ENCODE data around the gene RD3L. TPM values are rescaled to one million over a fixed set of nuclear protein-coding genes. Genes with fewer than 3 reads are reported as not detected.

RD3L gene
- total and polyA plus RNA-seq, 4 experiments from 2014 or later = not detected

- intact Hi-C loops (cut with micrococcal nuclease) = no loop called here
- peaks cover 3% of the 10 kb centered on the region for H3K36me3 ChIP-seq (ENCODE audit: insufficient read depth, low read length)
- H3K4me1 ChIP-seq (ENCODE audit: insufficient read depth, low read length) = no peaks in the 10 kb centered on the region
- no peaks in the 10 kb centered on the region for H3K27me3 ChIP-seq (ENCODE audit: insufficient read depth, low read length)
- peaks cover 0 to 3% of the 10 kb centered on the region in 2 donors for H3K27me3 Mint-ChIP-seq
- no peak overlapping the region for H3K27ac ChIP-seq (ENCODE audit: low read depth, low read length)
- CTCF ChIA-PET (ENCODE audit: partially characterized antibody) = interaction anchor here (1.2 to 15.4 kb wide), 3 partner anchors 17 to 98 kb away, joined by 3 to 265 read pairs (median 7); no protein-coding TSS in a partner anchor
- H3K27ac Mint-ChIP-seq = no peak overlapping the region
- peaks cover 0 to 21% (median 5%) of the 10 kb centered on the region in 4 donors for H3K4me1 Mint-ChIP-seq
- no peak overlapping the region for H3K4me3 ChIP-seq (ENCODE audit: low read length in 2 of 2)
- no peaks in the 10 kb centered on the region for H3K9me3 ChIP-seq (ENCODE audit: control insufficient read depth in 1 of 2, low read length in 2 of 2)
- POLR2A ChIA-PET (ENCODE audit: partially characterized antibody) = no interaction called here
- no peak overlapping the region for H3K4me3 Mint-ChIP-seq
- no peaks in the 10 kb centered on the region for H3K36me3 Mint-ChIP-seq
- DNase-seq = no peak
- no peaks in the 10 kb centered on the region for H3K9me3 Mint-ChIP-seq
Observed at GRCh38 chr14:103904493-103905107, 37.7 kb downstream of the RD3L start.

GRCh38 chr14:103899833-103900232, 42.5 kb downstream of the RD3L start:
- CTCF ChIA-PET (ENCODE audit: partially characterized antibody) = interaction anchor here (0.7 to 4.5 kb wide), 8 partner anchors 11 to 223 kb away, joined by 3 to 52 read pairs (median 7); no protein-coding TSS in a partner anchor
- H3K27me3 ChIP-seq (ENCODE audit: insufficient read depth, low read length) = no peaks in the 10 kb centered on the region

GRCh38 chr14:103899316-103899715, 43.0 kb downstream of the RD3L start:
- H3K27me3 Mint-ChIP-seq = peaks cover 0 to 3% of the 10 kb centered on the region in 2 donors
- H3K27ac Mint-ChIP-seq = no peak overlapping the region

More at GRCh38 chr14:103899833-103900232, 42.5 kb downstream of the RD3L start:
- Mint-ChIP-seq H3K27ac (no peak overlapping the region), H3K9me3 (no peaks in the 10 kb centered on the region), H3K27me3 (peaks cover 0 to 3% of the 10 kb centered on the region in 2 donors), H3K36me3 (no peaks in the 10 kb centered on the region), H3K4me3 (no peak overlapping the region), H3K4me1 (peaks cover 0 to 9% (median 3%) of the 10 kb centered on the region in 4 donors)
- POLR2A ChIA-PET (ENCODE audit: partially characterized antibody) = interaction anchor here (1.6 kb wide), 1 partner anchor 10 kb away, joined by 4 read pairs; no protein-coding TSS in a partner anchor
- no peaks in the 10 kb centered on the region for H3K36me3 ChIP-seq (ENCODE audit: insufficient read depth, low read length)
- intact Hi-C loops (cut with micrococcal nuclease) = no loop called here
- H3K27ac ChIP-seq (ENCODE audit: low read depth, low read length) = no peak overlapping the region
- H3K4me1 ChIP-seq (ENCODE audit: insufficient read depth, low read length) = no peaks in the 10 kb centered on the region
- no peak overlapping the region for H3K4me3 ChIP-seq (ENCODE audit: low read length in 2 of 2)
- no peaks in the 10 kb centered on the region for H3K9me3 ChIP-seq (ENCODE audit: control insufficient read depth in 1 of 2, low read length in 2 of 2)
- no peak for DNase-seq

GRCh38 chr14:103898711-103899110, 43.6 kb downstream of the RD3L start:
- H3K4me3 Mint-ChIP-seq = no peak overlapping the region
- H3K27ac ChIP-seq (ENCODE audit: low read depth, low read length) = no peak overlapping the region
- H3K9me3 Mint-ChIP-seq = no peaks in the 10 kb centered on the region
- H3K4me3 ChIP-seq (ENCODE audit: low read length in 2 of 2) = no peak overlapping the region
- H3K36me3 ChIP-seq (ENCODE audit: insufficient read depth, low read length) = no peaks in the 10 kb centered on the region
- no peaks in the 10 kb centered on the region for H3K27me3 ChIP-seq (ENCODE audit: insufficient read depth, low read length)
- H3K4me1 ChIP-seq (ENCODE audit: insufficient read depth, low read length) = no peaks in the 10 kb centered on the region
- H3K4me1 Mint-ChIP-seq = peaks cover 0 to 7% (median 3%) of the 10 kb centered on the region in 4 donors
- H3K36me3 Mint-ChIP-seq = no peaks in the 10 kb centered on the region
- intact Hi-C loops (cut with micrococcal nuclease) = no loop called here
- no peak overlapping the region for H3K27ac Mint-ChIP-seq
- ChIA-PET CTCF (ENCODE audit: partially characterized antibody) (interaction anchor here (1.0 to 4.5 kb wide), 4 partner anchors 8 to 21 kb away, joined by 3 to 52 read pairs (median 4); no protein-coding TSS in a partner anchor), POLR2A (ENCODE audit: partially characterized antibody) (no interaction called here)
- H3K9me3 ChIP-seq (ENCODE audit: control insufficient read depth in 1 of 2, low read length in 2 of 2) = no peaks in the 10 kb centered on the region
- H3K27me3 Mint-ChIP-seq = peaks cover 0 to 1% of the 10 kb centered on the region in 2 donors
- no peak for DNase-seq

More at GRCh38 chr14:103899316-103899715, 43.0 kb downstream of the RD3L start:
- no peaks in the 10 kb centered on the region for H3K9me3 Mint-ChIP-seq
- no peak overlapping the region for H3K4me3 ChIP-seq (ENCODE audit: low read length in 2 of 2)
- no peaks in the 10 kb centered on the region for H3K4me1 ChIP-seq (ENCODE audit: insufficient read depth, low read length)
- no peak for DNase-seq
- no peaks in the 10 kb centered on the region for H3K36me3 ChIP-seq (ENCODE audit: insufficient read depth, low read length)
- H3K4me1 Mint-ChIP-seq = peaks cover 0 to 7% (median 3%) of the 10 kb centered on the region in 4 donors
- intact Hi-C loops (cut with micrococcal nuclease) = no loop called here
- H3K9me3 ChIP-seq (ENCODE audit: control insufficient read depth in 1 of 2, low read length in 2 of 2) = no peaks in the 10 kb centered on the region
- H3K27me3 ChIP-seq (ENCODE audit: insufficient read depth, low read length) = no peaks in the 10 kb centered on the region
- no peaks in the 10 kb centered on the region for H3K36me3 Mint-ChIP-seq
- ChIA-PET CTCF (ENCODE audit: partially characterized antibody) (interaction anchor here (4.5 kb wide), 1 partner anchor 11 kb away, joined by 52 read pairs; no protein-coding TSS in a partner anchor), POLR2A (ENCODE audit: partially characterized antibody) (no interaction called here)
- H3K27ac ChIP-seq (ENCODE audit: low read depth, low read length) = no peak overlapping the region
- no peak overlapping the region for H3K4me3 Mint-ChIP-seq

GRCh38 chr14:103898204-103898603, 44.1 kb downstream of the RD3L start:
- Mint-ChIP-seq H3K27me3 (peaks cover 0 to 1% of the 10 kb centered on the region in 2 donors), H3K4me3 (no peak overlapping the region), H3K9me3 (no peaks in the 10 kb centered on the region), H3K4me1 (peaks cover 0 to 7% (median 3%) of the 10 kb centered on the region in 4 donors), H3K27ac (peak overlapping the region in 1 of 7 donors; percentile 43), H3K36me3 (no peaks in the 10 kb centered on the region)
- Histone ChIP-seq H3K27me3 (ENCODE audit: insufficient read depth, low read length) (no peaks in the 10 kb centered on the region), H3K4me1 (ENCODE audit: insufficient read depth, low read length) (no peaks in the 10 kb centered on the region), H3K36me3 (ENCODE audit: insufficient read depth, low read length) (no peaks in the 10 kb centered on the region), H3K27ac (ENCODE audit: low read depth, low read length) (no peak overlapping the region), H3K9me3 (ENCODE audit: control insufficient read depth in 1 of 2, low read length in 2 of 2) (no peaks in the 10 kb centered on the region), H3K4me3 (ENCODE audit: low read length in 2 of 2) (no peak overlapping the region)
- intact Hi-C loops (cut with micrococcal nuclease) = no loop called here
- CTCF ChIA-PET (ENCODE audit: partially characterized antibody) = interaction anchor here (1.0 to 4.5 kb wide), 4 partner anchors 8 to 20 kb away, joined by 3 to 52 read pairs (median 4); no protein-coding TSS in a partner anchor
- no peak for DNase-seq
- POLR2A ChIA-PET (ENCODE audit: partially characterized antibody) = no interaction called here

GRCh38 chr14:103897075-103897947, 45.0 kb downstream of the RD3L start:
- Mint-ChIP-seq H3K9me3 (no peaks in the 10 kb centered on the region), H3K4me1 (peaks cover 0 to 7% (median 3%) of the 10 kb centered on the region in 4 donors), H3K36me3 (no peaks in the 10 kb centered on the region), H3K4me3 (no peak overlapping the region), H3K27ac (no peak overlapping the region), H3K27me3 (peaks cover 0 to 1% of the 10 kb centered on the region in 2 donors)
- DNase-seq = no peak
- CTCF ChIA-PET (ENCODE audit: partially characterized antibody) = interaction anchor here (0.9 to 1.9 kb wide), 3 partner anchors 9 to 88 kb away, joined by 3 to 6 read pairs (median 3); no protein-coding TSS in a partner anchor
- Histone ChIP-seq H3K27ac (ENCODE audit: low read depth, low read length) (no peak overlapping the region), H3K4me1 (ENCODE audit: insufficient read depth, low read length) (no peaks in the 10 kb centered on the region), H3K36me3 (ENCODE audit: insufficient read depth, low read length) (no peaks in the 10 kb centered on the region), H3K27me3 (ENCODE audit: insufficient read depth, low read length) (no peaks in the 10 kb centered on the region), H3K9me3 (ENCODE audit: control insufficient read depth in 1 of 2, low read length in 2 of 2) (no peaks in the 10 kb centered on the region), H3K4me3 (ENCODE audit: low read length in 2 of 2) (no peak overlapping the region)
- intact Hi-C loops (cut with micrococcal nuclease) = no loop called here
- POLR2A ChIA-PET (ENCODE audit: partially characterized antibody) = no interaction called here

GRCh38 chr14:103896578-103896977, 45.8 kb downstream of the RD3L start:
- DNase-seq = no peak
- no peaks in the 10 kb centered on the region for H3K9me3 ChIP-seq (ENCODE audit: control insufficient read depth in 1 of 2, low read length in 2 of 2)
- H3K4me3 Mint-ChIP-seq = no peak overlapping the region
- H3K27ac Mint-ChIP-seq = peak overlapping the region in 2 of 7 donors; percentile 49 to 65
- no peak overlapping the region for H3K4me3 ChIP-seq (ENCODE audit: low read length in 2 of 2)
- H3K27me3 ChIP-seq (ENCODE audit: insufficient read depth, low read length) = no peaks in the 10 kb centered on the region
- POLR2A ChIA-PET (ENCODE audit: partially characterized antibody) = no interaction called here
- H3K36me3 ChIP-seq (ENCODE audit: insufficient read depth, low read length) = no peaks in the 10 kb centered on the region
- no peaks in the 10 kb centered on the region for H3K9me3 Mint-ChIP-seq
- H3K27ac ChIP-seq (ENCODE audit: low read depth, low read length) = no peak overlapping the region
- CTCF ChIA-PET (ENCODE audit: partially characterized antibody) = interaction anchor here (0.9 to 1.9 kb wide), 2 partner anchors 14 to 87 kb away, joined by 3 to 6 read pairs; no protein-coding TSS in a partner anchor
- no peaks in the 10 kb centered on the region for H3K4me1 ChIP-seq (ENCODE audit: insufficient read depth, low read length)
- peaks cover 0 to 1% of the 10 kb centered on the region in 2 donors for H3K27me3 Mint-ChIP-seq
- H3K36me3 Mint-ChIP-seq = no peaks in the 10 kb centered on the region
- intact Hi-C loops (cut with micrococcal nuclease) = no loop called here
- peaks cover 0 to 7% (median 3%) of the 10 kb centered on the region in 4 donors for H3K4me1 Mint-ChIP-seq

Data from CD4-positive, alpha-beta memory T cell (primary cell).